ENCODE data around the gene NFKBIL1.

The NFKBIL1 gene

DNA sequence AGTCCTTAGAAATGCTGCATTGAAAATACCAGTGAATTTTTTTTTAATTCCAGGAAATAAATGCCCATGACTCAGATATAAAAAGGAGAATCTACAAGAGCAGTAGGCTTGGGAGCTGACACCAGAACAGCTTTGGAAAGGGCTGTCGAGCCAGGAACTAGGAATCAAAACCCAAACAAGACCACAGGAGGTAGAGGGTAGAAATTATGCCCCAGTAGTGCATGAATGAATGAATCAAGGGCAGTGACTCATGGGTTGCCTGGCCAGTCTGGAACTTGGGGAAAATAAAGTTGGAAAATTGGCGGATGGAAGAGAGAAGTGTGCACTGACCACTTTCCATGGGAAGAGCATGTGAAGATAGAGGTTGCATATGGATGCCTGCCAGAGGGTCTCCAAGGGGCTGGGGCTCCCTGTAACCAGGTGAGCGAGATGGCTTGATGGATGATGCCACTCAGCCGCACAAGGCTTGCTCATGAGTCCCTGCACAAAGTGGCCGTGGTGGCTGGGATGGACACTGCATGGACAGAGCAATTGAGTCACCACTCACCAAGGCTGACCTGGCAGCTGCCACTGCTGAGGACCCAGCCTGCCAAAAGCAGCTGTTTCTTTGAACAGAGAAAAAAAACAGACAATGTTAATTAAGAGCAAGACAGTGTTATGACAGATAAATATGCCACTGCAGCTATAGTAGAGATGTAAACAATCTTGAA, 33.8 kb upstream of the NFKBIL1 start:
- no peak overlapping the region for H3K27ac ChIP-seq (ENCODE audit: poor library complexity, severe bottlenecking)
- H3K4me1 ChIP-seq (ENCODE audit: insufficient read depth, poor library complexity, severe bottlenecking): no peaks in the 10 kb centered on the region
- no peak for ATAC-seq (ENCODE audit: low read depth)
- H3K4me3 ChIP-seq (ENCODE audit: severe bottlenecking): no peak overlapping the region
- peaks cover 4% of the 10 kb centered on the region for H3K9me3 ChIP-seq (ENCODE audit: severe bottlenecking)
- H3K27me3 ChIP-seq (ENCODE audit: insufficient read depth, poor library complexity, severe bottlenecking): no peaks in the 10 kb centered on the region
- TF ChIP-seq, protein P1, sequence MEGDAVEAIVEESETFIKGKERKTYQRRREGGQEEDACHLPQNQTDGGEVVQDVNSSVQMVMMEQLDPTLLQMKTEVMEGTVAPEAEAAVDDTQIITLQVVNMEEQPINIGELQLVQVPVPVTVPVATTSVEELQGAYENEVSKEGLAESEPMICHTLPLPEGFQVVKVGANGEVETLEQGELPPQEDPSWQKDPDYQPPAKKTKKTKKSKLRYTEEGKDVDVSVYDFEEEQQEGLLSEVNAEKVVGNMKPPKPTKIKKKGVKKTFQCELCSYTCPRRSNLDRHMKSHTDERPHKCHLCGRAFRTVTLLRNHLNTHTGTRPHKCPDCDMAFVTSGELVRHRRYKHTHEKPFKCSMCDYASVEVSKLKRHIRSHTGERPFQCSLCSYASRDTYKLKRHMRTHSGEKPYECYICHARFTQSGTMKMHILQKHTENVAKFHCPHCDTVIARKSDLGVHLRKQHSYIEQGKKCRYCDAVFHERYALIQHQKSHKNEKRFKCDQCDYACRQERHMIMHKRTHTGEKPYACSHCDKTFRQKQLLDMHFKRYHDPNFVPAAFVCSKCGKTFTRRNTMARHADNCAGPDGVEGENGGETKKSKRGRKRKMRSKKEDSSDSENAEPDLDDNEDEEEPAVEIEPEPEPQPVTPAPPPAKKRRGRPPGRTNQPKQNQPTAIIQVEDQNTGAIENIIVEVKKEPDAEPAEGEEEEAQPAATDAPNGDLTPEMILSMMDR (IDR thresholded peaks at IDR 0.05; ENCODE audit: poor library complexity, severe bottlenecking): no peak
- no peak for DNase-seq (ENCODE audit: low spot score)
- peaks cover 14% of the 10 kb centered on the region for H3K36me3 ChIP-seq (ENCODE audit: low read depth)

DNA sequence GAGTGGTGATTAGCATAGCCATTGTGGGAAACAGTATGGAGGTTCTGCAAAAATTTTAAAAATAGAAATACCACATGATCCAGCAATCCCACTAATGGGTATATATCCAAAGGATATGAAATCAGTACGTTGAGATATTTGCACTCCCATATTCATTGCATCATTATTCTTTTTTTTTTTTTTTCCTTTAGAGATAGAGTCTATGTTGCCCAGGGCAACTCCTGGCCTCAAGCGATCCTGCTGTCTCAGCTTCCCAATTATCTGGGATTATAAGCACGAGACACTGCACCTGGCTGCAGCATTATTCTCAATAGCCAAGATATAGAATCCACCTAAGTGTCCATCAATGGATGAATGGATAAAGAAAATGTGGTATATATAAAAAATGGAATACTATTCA, 25.6 kb upstream of the NFKBIL1 start:
- TF ChIP-seq, protein P1 (IDR thresholded peaks at IDR 0.05; ENCODE audit: poor library complexity, severe bottlenecking): no peak
- Histone ChIP-seq H3K36me3 (ENCODE audit: low read depth) (no peaks in the 10 kb centered on the region), H3K27me3 (ENCODE audit: insufficient read depth, poor library complexity, severe bottlenecking) (no peaks in the 10 kb centered on the region), H3K27ac (ENCODE audit: poor library complexity, severe bottlenecking) (no peak overlapping the region), H3K9me3 (ENCODE audit: severe bottlenecking) (no peaks in the 10 kb centered on the region), H3K4me3 (ENCODE audit: severe bottlenecking) (no peak overlapping the region), H3K4me1 (ENCODE audit: insufficient read depth, poor library complexity, severe bottlenecking) (no peaks in the 10 kb centered on the region)
- ATAC-seq (ENCODE audit: low read depth) (no peak), DNase-seq (ENCODE audit: low spot score) (no peak)

DNA sequence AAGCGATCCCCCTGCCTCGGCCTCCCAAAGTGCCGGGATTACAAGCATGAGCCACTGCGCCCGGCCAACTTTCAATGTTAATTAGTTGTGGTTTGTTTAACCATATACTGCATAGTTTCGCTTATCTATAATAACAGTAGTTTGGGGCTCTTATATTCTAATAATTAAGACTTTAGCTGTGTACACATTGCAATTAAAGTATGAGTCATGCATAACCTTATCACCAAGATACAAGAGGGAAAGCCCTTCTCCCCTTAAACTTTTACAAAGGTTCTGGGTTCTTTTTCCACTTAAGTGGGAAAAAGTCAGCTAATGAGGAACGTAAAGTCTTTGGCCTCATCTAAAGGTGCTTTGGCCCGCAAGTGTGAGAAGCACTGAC, 21.9 kb upstream of the NFKBIL1 start:
- DNase-seq (ENCODE audit: low spot score) (no peak), ATAC-seq (ENCODE audit: low read depth) (no peak)
- H3K9me3 ChIP-seq (ENCODE audit: severe bottlenecking): no peaks in the 10 kb centered on the region
- H3K4me1 ChIP-seq (ENCODE audit: insufficient read depth, poor library complexity, severe bottlenecking): no peaks in the 10 kb centered on the region
- peaks cover 7% of the 10 kb centered on the region for H3K36me3 ChIP-seq (ENCODE audit: low read depth)
- H3K27ac ChIP-seq (ENCODE audit: poor library complexity, severe bottlenecking): no peak overlapping the region
- no peaks in the 10 kb centered on the region for H3K27me3 ChIP-seq (ENCODE audit: insufficient read depth, poor library complexity, severe bottlenecking)
- TF ChIP-seq, protein P1 (IDR thresholded peaks at IDR 0.05; ENCODE audit: poor library complexity, severe bottlenecking): no peak
- H3K4me3 ChIP-seq (ENCODE audit: severe bottlenecking): no peak overlapping the region

DNA sequence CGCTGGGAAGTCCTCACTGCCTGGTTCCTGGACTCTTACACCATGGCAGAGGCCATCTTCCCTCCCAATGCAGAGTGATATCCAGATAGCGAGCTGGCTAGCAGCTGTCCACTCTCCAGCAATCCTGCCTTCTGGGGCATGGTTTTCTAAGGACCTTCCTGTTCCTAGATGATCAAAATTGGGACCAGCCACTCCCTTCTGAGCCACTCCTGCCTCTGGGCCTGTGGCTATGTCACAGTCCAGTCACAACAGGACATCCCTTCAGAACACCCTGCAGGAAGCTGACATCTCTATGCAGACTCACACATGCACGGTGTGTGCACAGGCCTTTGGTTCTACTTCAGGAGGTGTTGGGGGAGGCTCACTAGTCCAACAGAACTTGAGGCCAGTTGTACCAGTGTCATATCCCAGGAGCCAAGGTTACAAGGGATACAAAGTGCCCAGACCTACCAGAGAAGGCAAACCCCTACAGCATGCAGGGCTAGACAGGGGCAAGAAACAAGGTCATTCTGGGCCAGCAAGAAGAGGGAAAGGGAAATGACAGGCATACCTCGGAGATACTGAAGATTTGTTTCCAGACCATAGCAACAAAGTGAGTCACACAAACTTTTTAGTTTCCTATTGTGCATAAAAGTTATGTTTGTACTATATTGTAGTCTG, 21.3 kb upstream of the NFKBIL1 start:
- TF ChIP-seq, protein P1 (IDR thresholded peaks at IDR 0.05; ENCODE audit: poor library complexity, severe bottlenecking): no peak
- ATAC-seq (ENCODE audit: low read depth) (peak; percentile 5; the same call in 1 of the 3 replicates), DNase-seq (ENCODE audit: low spot score) (no peak)
- Histone ChIP-seq H3K9me3 (ENCODE audit: severe bottlenecking) (no peaks in the 10 kb centered on the region), H3K4me3 (ENCODE audit: severe bottlenecking) (no peak overlapping the region), H3K27ac (ENCODE audit: poor library complexity, severe bottlenecking) (no peak overlapping the region), H3K27me3 (ENCODE audit: insufficient read depth, poor library complexity, severe bottlenecking) (no peaks in the 10 kb centered on the region), H3K36me3 (ENCODE audit: low read depth) (peaks cover 12% of the 10 kb centered on the region), H3K4me1 (ENCODE audit: insufficient read depth, poor library complexity, severe bottlenecking) (no peaks in the 10 kb centered on the region)

DNA sequence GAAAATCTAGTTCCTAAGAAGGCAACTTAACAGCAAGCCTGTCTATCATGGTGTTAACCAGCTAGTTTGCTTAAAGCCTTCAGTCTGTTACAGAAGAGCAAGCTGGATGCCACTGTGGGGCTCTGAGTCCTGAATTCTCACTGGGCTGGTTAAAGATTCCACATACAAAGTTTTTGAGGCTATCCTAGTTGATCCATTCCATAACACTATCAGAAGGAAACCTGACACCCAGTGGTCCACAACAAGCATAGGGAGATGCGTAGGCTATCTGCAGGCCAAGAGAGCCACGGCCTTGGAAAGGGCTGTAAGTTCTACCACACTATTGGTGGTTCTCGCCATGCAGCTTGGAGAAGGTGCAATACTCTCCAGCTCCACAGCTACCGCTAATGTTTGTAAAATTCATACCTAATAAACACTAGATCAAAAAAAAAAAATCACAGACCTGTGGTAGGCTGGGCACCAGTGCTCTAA, 19.1 kb upstream of the NFKBIL1 start:
- DNase-seq (ENCODE audit: low spot score) (no peak), ATAC-seq (ENCODE audit: low read depth) (peak; percentile 4; the same call in 2 of the 3 replicates)
- Histone ChIP-seq H3K36me3 (ENCODE audit: low read depth) (peaks cover 34% of the 10 kb centered on the region), H3K9me3 (ENCODE audit: severe bottlenecking) (no peaks in the 10 kb centered on the region), H3K4me3 (ENCODE audit: severe bottlenecking) (no peak overlapping the region), H3K27me3 (ENCODE audit: insufficient read depth, poor library complexity, severe bottlenecking) (no peaks in the 10 kb centered on the region), H3K4me1 (ENCODE audit: insufficient read depth, poor library complexity, severe bottlenecking) (no peaks in the 10 kb centered on the region), H3K27ac (ENCODE audit: poor library complexity, severe bottlenecking) (no peak overlapping the region)
- TF ChIP-seq, protein P1 (IDR thresholded peaks at IDR 0.05; ENCODE audit: poor library complexity, severe bottlenecking): no peak
